GM21528 (cell line): ENCODE results near the gene KRTAP22-2.

Experiments
- ATAC-seq: cut with Tn5 transposase; IDR thresholded peaks from one replicate; pipeline ENCODE4 v1.9.1; 2021; ENCODE audit warnings: mild to moderate bottlenecking, moderate library complexity; ENCODE audit not compliant: unreplicated experiment, low FRiP score

Gene KRTAP22-2

DNA sequence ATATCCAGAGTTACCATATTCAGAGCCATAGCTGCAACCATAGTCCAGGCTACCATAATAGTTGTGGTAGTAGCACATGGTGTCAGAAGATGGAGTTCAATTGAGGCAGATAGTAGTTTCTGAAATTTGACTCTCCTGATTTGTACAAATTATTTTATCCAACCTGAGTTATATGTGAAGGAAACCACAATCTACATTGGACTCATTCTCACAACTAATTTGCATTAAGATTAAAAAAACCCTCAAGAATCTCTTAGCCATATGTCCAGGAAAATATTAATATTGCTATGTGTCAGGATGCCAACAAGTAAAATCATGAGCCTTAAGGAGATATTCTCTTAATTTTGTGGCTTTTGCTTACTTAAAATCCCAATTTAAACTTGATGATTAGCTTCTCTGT is at the start of gene KRTAP22-2:
Gene KRTAP22-2 (minus strand): TSS at position 101 of the 400 bp plus-strand sequence.
- no peak for ATAC-seq

DNA sequence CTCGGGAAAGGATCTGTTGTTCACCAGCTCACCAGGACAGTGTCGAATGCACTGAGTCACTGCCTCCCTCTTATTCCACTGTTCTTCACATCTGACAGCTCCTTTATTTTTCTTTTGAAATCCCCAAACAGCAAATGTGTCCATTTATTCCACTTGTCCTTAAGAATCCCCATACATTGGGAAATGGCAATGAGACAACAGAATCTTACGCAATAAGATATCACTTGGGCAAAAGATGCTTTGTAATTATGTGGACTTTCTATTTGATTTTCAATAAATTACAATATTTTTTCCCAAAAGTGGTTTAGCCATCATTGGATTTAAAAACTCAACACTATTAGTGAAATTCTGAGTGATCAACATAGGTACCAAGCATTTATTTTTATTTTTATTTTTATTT is 48.5 kb upstream of the KRTAP22-2 start:
- no peak for ATAC-seq

DNA sequence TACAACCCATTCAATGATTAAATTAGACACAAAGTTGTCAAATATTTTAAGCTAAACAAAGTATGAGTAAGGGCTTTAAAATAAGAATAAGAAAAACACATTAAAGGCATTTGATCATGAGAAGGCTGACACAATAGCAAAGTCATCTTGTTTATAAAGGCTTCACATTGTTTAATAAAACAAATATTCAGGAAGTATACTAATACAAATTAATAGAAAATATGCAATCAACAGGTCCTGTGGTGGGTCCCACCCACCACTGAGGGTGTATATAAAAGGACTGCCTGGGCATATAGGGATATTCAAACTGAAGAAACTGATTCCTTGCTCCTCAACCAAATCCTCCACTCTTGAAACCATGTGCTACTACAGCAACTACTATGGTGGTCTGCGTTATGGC is 44.7 kb upstream of the KRTAP22-2 start, which contains the start of gene KRTAP20-2:
Gene KRTAP20-2 (plus strand): TSS at position 301 of the 400 bp plus-strand sequence. CDS start 58 bp downstream, at position 359.
- no peak for ATAC-seq

DNA sequence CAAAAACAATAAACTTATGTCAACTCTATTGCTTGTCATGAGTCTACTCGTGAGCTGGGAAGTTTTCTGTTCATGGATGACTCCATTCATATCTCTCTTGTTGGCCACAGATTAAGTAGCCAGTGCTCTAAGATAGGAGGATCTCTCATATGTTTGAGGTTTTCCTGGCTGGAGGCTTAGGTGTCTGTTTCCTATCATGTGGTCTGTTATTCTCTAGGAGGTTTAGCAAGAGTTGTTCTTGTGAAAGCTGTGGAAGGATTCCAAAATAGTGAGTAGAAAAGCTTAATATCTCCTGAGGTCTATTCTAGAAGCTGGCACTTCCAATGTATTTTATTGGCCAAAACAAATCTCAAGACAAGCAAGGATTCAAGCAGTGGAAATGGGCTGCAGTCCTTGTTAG is 39.0 kb upstream of the KRTAP22-2 start:
- ATAC-seq, result no peak

DNA sequence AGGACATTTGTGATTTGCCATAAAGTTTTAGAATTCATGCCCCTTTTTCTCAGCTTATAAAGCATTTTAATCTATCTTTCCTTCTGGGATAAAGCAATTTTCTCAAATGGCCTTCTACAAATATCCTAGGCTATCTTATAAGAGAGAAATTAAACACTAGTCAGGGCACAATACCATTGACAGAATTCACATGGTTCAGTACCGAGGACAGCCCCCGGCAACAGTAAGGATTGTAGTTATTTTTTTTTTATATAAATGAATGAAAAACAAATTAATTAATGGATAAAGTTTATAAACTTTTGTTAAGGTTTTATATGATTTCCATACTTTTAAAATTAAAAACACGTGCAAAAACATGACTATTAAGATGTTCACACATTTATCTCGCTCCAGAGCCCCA is 37.9 kb upstream of the KRTAP22-2 start:
- ATAC-seq, result no peak

DNA sequence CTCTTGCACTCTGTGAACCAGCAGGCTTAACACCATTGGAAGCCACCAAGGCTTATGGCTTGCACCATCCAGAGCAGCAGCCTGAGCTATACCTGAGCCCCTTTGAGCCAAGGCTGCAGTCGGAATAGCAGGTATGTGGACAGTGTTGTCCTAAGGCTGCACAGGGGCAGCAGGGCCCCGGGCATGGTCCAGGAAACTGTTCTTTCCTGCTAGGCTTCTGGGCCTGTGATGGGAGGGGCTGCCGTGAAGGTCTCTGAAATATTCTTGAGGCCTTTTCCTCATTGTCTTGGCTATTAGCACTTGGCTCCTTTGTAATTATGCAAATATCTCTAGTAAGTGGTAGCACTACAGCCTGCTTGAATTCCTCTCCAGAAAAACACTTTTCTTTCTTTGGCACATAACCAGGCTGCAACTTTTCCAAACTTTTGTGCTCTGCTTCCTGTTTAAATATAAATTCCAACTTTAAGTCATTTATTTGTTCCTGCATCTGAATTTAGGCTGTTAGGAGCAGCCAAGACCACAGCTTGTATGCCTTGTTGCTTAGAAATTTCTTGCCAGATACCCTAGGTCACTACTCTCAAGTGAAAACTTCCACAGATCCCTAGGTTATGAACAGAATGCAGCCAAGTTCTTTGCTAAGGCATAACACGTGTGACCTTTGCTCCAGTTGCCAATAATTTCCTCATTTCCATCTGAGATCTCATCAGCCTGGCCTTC is 35.4 kb upstream of the KRTAP22-2 start:
- no peak for ATAC-seq

DNA sequence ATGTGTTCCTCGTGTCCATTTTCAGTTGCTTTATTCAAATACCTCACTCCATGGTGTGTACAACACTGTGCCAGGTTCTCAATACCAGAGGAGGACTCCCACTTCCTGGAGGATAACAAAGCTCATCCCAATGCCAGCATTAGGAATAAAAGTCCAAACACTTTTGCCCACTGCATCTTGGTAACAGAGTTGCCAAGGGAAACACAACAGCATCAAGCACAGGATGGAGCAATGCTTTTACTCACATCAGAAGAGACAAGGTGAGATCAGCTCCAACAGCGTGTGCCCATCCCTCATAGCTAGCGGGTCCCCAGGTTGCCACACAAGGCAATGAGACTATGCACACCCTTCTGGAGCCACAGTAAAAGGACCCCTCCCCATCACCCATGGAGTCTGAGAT is 33.2 kb upstream of the KRTAP22-2 start:
- ATAC-seq, result no peak

DNA sequence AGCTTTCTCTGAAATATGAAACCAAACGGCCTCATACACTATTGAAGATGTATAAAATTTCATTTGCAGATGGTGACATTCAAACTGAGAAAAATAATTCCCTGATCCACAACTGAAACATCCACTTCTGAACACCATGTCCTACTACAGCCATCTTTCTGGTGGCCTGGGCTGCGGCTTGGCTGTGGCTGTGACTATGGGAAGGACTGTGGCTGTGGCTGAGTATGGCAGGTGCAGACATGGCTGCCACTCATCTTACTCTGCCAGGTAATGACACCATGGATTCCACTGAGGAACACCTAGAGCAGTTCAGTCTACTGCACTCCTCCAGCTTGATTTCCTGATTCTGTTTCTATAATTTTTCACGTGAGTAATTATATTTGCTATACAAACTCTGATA is 30.3 kb upstream of the KRTAP22-2 start, which contains the start of gene KRTAP20-4:
Gene KRTAP20-4 (plus strand): TSS at position 106 of the 400 bp plus-strand sequence.
- ATAC-seq, result no peak

DNA sequence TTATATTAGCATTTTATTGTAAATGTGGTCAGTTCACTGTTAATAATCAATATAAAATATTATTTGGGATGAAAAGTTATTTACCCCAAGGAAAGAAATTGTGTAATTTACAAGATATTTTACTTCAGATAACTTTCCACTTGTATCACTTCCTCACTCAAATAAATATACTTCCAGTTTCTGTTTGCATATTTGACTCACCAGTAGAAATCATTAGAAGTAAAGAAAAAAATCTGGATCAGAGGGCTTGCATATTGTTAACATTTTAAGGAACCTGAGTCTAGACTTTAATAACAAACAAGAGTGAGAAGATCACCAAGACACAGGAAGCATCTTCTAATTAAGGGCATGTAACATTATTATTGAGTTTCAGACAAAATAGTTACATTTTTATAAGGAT is 29.9 kb upstream of the KRTAP22-2 start:
- ATAC-seq, result no peak

DNA sequence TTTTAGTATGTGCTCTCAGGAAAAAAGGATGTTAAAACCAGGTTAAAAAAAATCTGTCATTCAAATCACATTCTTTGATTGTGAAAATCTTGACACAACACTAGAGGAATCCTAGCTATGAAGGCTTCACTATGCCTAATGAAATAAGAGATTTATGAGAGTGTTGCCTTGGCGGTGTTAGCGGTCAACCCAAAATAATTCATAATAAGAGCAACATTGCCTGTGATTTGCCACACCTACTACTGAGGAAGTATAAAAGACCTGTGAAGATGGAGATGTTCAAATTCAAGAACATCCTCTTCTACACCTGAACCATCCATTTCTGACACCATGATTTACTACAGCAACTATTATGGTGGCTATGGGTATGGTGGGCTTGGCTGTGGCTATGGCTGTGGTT is 25.9 kb upstream of the KRTAP22-2 start, which contains the start of gene KRTAP20-1:
Gene KRTAP20-1 (plus strand): TSS at position 301 of the 400 bp plus-strand sequence. CDS start 30 bp downstream, at position 331.
- no peak for ATAC-seq

DNA sequence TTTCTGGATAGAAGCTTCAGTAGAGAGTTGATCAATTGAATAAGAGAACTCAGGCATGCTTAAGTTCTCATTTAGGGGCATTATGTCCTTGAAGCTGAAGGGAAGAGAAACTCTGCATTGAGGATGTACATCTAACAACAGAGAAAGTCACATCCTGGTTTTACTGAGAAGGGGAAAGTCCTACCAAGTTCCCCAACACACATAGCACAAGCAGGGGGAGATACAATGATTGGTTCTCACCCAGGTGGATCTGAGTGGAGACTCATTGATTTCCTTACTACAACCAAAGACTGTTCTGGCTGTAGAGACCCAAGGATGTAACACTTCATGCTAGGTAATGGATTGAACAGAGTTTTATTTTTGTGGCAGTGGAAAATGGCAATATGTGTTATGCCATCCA is 25.0 kb upstream of the KRTAP22-2 start:
- ATAC-seq, result no peak

DNA sequence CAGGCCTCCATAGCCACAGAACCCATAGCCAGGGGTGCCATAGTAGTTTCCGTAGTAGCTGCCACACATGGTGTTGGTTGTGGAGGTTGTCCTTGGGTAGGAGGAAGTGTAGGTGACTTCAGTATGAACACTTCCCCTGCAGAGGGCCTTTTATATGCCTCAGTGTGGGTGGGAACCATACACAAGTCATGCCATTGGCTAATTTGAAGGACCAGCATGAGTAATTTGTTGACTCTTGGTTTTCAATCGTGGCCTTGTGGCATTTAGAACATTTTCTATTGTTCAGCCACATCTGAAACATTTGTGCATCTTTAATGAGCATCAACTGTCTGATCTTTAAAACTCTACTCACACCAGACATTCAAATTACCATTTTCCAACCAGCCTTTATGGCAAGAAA is 23.6 kb upstream of the KRTAP22-2 start, which contains the start of gene KRTAP6-1:
Gene KRTAP6-1 (minus strand): TSS at position 95 of the 400 bp plus-strand sequence. CDS start 26 bp downstream, at position 69.
- no peak for ATAC-seq

DNA sequence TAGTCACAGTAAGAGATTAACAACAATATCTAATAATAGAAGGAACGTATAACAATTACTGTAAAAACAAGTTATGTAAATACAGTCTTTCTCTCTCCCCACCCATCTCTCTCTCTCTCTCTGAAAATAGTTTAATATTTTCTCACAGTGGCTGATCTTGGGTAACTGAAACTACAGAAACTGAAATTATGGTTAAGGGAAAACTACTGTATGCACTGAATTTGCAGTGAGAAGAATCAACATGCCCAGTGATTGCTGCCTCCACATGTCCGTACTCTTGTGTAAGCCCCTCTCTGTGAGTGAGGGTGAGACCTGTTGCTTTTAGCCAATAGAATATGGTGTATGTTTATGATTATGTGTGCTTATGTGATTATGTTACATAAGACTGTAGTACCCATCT is 21.9 kb upstream of the KRTAP22-2 start:
- no peak for ATAC-seq

DNA sequence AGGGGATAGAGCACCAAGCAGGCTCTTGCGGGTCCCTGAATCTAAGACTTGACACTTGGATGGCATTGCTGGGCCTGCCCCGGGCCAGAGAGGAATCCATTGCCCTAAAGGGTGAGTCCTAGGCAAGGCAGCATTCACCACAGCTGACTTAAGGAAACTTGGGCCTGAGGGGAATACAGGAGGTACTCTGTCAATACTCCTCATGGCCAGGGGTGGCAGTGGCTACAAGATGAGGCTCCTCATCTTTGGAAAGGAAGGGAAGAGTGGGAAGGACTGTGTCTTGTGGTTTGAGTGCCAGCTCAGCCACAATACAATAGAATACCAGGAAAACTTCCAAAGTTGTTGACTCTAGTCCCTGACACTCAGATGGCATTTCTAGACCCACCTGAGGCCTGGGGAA is 15.8 kb upstream of the KRTAP22-2 start:
- ATAC-seq, result no peak

DNA sequence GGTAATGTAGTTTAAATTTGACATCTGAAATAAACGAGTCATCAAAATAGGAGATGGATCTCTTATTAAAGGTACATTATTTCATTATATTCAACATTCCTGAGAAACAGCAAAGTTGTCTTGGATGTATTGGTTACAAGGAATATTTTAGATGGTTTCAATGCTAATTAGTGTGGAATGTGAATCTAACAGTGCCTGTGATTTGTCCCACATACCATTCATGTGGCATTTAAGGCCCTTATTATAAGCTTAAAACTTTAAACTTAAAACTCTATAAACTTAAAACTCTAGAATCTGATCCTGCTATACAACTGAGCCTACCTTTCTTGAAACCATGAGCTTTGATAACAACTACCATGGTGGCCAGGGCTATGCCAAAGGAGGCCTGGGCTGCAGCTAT is 10.6 kb upstream of the KRTAP22-2 start, which contains the start of gene KRTAP22-1:
Gene KRTAP22-1 (plus strand): TSS at position 301 of the 400 bp plus-strand sequence.
- no peak for ATAC-seq

DNA sequence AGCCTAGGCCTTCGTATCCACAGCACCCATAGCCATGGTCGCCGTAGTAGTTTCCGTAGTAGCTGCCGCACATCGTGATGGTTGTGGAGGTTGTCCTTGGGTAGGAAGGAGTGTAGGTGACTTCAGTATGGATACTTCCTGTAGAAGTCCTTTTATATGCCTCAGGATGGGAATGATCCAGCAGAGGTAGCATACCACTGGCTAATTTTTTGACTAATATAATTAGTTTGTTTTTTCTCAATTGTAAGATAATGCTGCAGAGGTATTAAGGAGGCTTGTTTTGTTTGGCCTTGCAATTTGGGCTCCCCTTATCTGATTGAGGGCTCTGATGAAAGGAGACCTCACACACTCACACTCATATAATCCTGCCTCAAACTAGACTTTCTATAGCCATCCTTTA is 8.6 kb upstream of the KRTAP22-2 start, which contains the start of gene KRTAP6-2:
Gene KRTAP6-2 (minus strand): TSS at position 101 of the 400 bp plus-strand sequence. CDS start 28 bp downstream, at position 73.
- no peak for ATAC-seq

DNA sequence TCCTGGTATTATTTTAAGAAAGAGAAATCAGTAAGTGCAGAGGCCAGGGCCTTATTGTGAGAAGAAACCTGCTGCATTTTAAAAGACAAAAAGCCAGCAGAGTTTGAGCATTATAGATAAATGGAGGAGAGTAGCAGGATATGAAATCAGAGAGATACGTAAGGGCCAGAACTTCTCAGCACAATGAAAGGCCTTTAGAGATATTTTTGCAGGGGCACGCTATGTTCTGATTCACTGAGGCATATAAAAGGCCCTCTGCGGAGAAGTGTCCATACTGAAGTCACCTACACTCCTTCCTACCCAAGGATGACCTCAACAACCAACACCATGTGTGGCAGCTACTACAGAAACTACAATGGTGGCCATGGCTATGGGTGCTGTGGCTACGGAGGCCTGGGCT is 1.9 kb upstream of the KRTAP22-2 start, which contains the start of gene KRTAP6-3:
Gene KRTAP6-3 (plus strand): TSS at position 301 of the 400 bp plus-strand sequence. CDS start 6 bp downstream, at position 307.
- ATAC-seq, result no peak

DNA sequence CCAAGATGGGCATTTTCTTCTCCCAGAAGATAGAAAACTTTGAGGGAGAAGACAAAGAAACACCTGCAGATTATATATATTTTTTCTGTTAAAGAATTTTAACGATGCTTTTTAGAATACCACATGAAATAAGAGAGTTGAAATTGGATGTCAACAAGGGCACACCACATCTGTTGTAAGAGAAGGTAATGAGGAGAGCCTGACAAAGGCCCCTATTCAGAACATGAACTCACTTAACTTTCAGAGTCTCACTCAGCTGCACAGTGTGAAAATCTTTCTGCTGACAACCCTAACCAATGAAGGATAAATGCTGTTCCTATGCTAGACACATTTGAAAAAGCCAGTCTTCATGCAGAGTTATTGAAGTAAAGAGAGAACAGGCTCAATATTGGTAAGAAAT is 7.3 kb downstream of the KRTAP22-2 start:
- no peak for ATAC-seq

DNA sequence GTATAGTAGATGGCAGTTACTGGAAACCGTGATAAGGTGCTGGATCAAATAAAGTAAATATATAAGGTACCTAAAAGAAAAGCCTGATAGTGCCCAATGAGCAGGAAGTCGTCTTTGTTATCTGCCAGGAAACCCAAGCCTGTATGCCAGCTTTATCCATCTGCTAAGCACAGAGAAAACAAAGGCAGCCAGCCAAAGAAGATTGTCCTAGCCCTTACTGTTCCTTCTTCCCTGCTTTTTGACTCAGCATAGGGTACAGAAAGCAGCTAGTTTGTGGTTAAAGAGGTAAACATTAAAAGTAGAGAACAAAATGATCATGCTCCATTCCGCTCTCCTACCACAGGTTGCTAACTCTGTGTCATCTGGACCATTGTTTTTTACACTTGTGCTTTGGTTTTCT is 10.1 kb downstream of the KRTAP22-2 start:
- ATAC-seq, result no peak

DNA sequence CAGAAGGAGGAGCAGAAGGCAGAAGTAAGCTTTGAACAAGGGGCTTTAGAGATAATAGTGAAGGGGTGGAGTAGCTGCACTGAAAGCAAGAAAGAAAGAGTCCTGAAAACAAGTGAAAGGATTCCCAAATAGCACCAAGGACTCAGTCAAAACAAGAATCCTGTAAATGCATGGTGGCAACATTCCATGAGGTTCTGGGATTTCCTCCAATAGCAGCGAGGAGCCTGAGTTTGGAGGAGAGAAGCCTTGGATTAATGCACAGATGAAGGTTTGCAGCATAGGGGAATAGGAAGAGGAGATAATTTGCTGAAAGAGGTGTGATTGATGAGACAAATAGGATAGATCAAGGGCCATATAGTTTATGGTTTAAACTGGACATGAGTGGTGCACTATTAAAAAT is 10.9 kb downstream of the KRTAP22-2 start:
- ATAC-seq, result no peak

DNA sequence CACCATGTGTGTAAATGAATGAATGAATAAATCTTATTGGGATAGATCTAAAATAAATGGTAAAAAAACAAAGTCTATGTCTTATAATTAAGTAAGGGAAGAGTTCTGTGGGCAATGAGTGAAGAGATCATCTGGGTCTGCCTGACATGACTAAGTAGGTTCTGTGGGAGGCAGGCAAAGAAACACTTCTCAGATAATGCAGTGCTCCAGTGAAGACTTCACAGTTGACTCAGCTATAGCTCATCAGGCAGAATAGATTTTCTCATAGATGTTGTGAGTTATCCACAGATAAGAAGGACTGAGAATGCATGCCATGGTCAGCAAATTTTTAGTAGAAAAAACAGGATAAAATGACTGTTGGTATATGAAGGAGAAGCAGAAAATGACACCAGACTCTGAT is 12.4 kb downstream of the KRTAP22-2 start:
- ATAC-seq, result no peak

DNA sequence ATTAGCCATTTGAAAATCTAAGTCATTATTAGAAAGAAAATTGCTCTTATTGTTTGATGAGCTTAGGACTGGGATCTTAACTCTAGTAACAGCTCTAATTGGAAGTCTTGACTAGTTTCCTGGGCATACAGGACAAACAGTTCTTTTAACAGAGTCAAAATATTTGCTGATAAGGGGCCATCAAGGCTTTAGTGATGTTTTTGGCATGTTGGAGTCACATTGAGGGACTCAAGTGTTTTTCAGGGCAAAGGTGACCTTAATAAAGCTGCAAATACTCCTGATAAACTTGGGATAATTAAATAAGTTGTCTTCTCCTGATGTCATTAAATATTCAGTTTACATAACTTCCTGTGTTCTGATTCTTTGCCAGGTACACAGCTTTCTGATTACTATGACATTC is 22.6 kb downstream of the KRTAP22-2 start:
- no peak for ATAC-seq
